Heart left ventricle (tissue), 13 donors: ENCODE measurements around the gene CHAF1B.

Experiments
- POLR2A ChIP-seq, 2 donors: fragments of 450-650 bp; IDR thresholded peaks; one replicate each; pipeline ENCODE4 v1.6.1; 2017; ENCODE audit warnings: antibody characterized with exemption in 2 of 2, mild to moderate bottlenecking in 2 of 2, moderate library complexity in 2 of 2
- TF ChIP-seq, protein P1 (sequence below), 12 donors: fragments of 200-600 bp; sonication (generic) in 4 of 12; IDR thresholded peaks; one replicate each; pipeline versions ENCODE4 v1.5.0 to v1.8.0; 2018 to 2022; ENCODE audit warnings: antibody characterized with exemption in 12 of 12, mild to moderate bottlenecking in 5 of 12
- donor health status: ischemic (EF 13 %, LVEDD 7.1; RV severe dilation, severe dysfunction).
- donor health status: DM: no; HTN: yes; CAD: no.
- donor health status: DM: no; HTN: no; CAD: no.
- donor health status: ischemic (EF 25% LVEDD 6.9; RV normal size, moderate dysfunction).
- donor health status: ischemic (EF 25% LVEDD 5.7; RV mildly dilated, moderate dysfunction).
- donor health status: ischemic (EF 35%, LVEDD 5.7; RV mildly dilated, moderate dysfunction).
- donor health status: nonischemic (EF 11% LVEDD 7.7; RV severe dilation, severe dysfunction).
- donor health status: DM: yes; HTN: yes; CAD: no.
- donor health status: PGD.
- donor health status: ischemic (EF 29% LVEDD 5.4; RV normal size, mild dysfunction).
- donor health status: nonischemic (EF 23%, LVEDD 6.1; RV moderate dilation, normal function).

DNA sequence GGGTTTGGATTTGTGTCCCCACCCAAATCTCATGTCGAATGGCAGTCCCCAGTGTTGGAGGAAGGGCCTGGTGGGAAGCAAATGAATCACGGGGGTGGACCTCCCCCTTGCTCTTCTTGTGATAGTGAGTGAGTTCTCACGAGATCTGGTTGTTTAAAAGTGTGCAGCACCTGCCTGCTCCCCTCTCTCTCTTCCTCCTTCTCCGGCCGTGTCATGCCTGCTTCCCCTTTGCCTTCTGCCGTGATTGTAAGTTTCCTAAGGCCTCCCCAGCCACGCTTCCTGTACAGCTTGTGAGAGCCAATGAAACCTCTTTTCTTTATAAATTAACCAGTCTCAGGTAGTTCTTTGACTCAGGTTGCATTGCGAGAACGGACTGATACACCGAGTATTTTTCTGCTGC, 78.8 kb downstream of the CHAF1B start:
- TF ChIP-seq, protein P1, sequence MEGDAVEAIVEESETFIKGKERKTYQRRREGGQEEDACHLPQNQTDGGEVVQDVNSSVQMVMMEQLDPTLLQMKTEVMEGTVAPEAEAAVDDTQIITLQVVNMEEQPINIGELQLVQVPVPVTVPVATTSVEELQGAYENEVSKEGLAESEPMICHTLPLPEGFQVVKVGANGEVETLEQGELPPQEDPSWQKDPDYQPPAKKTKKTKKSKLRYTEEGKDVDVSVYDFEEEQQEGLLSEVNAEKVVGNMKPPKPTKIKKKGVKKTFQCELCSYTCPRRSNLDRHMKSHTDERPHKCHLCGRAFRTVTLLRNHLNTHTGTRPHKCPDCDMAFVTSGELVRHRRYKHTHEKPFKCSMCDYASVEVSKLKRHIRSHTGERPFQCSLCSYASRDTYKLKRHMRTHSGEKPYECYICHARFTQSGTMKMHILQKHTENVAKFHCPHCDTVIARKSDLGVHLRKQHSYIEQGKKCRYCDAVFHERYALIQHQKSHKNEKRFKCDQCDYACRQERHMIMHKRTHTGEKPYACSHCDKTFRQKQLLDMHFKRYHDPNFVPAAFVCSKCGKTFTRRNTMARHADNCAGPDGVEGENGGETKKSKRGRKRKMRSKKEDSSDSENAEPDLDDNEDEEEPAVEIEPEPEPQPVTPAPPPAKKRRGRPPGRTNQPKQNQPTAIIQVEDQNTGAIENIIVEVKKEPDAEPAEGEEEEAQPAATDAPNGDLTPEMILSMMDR (IDR thresholded peaks at IDR 0.05) = no peak
- no peak for TF ChIP-seq POLR2A (IDR thresholded peaks at IDR 0.05)
